H1 (cell line): ENCODE data around the gene PRR33. TPM values are rescaled to one million over a fixed set of nuclear protein-coding genes. Genes with fewer than 3 reads are reported as not detected.

Experiments used
- CTCF ChIA-PET: fragments of 300-600 bp; sonication (Branson Sonifier 250); formaldehyde crosslinking; loops from one replicate; lab custom pipeline; 2021; ENCODE audit not compliant: partially characterized antibody; lab: Charles Lee
- POLR2A ChIA-PET: fragments of 300-600 bp; sonication (Branson Sonifier 250); formaldehyde crosslinking; loops from one replicate; lab custom pipeline; 2021; ENCODE audit warnings: inconsistent platforms; ENCODE audit not compliant: partially characterized antibody; lab: Charles Lee
- DNase-seq, 2 experiments: peaks; one replicate each; pipeline versions ENCODE4 v3.0.0 to v3.0.0-alpha.2; 2010 to 2022; ENCODE audit warnings: low spot score in 2 of 2, low read depth in 1 of 2, mixed read lengths in 1 of 2
- FAIRE-seq: peaks from 2 replicates; lab custom pipeline; 2011; peaks lifted over from hg19 to GRCh38; lab: Jason Lieb, UNC
- H2AFZ ChIP-seq: 2 replicates; pipeline ENCODE4 v1.8.1; 2012; ENCODE audit warnings: low read length, inconsistent platforms
- H2AK5ac ChIP-seq: 2 replicates; pipeline ENCODE4 v1.6.1; 2013; ENCODE audit warnings: low read depth, low read length
- H2BK120ac ChIP-seq: replicated peaks from 2 replicates; pipeline ENCODE3; 2013; ENCODE audit warnings: low read depth, low read length, inconsistent platforms
- H2BK12ac ChIP-seq: 2 replicates; pipeline ENCODE4 v1.6.1; 2013; ENCODE audit warnings: low read depth, low read length
- H2BK15ac ChIP-seq: 2 replicates; pipeline ENCODE4 v1.6.1; 2013; ENCODE audit warnings: low read length
- H2BK20ac ChIP-seq: 2 replicates; pipeline ENCODE4 v1.6.1; 2013; ENCODE audit warnings: low read length
- H2BK5ac ChIP-seq: 2 replicates; pipeline ENCODE4 v1.6.1; 2013; ENCODE audit warnings: low read depth, low read length
- H3K14ac ChIP-seq: 2 replicates; pipeline ENCODE4 v1.6.1; 2013; ENCODE audit warnings: inconsistent platforms; ENCODE audit not compliant: insufficient read length
- H3K18ac ChIP-seq: 2 replicates; pipeline ENCODE4 v1.6.1; 2013; ENCODE audit warnings: low read length; ENCODE audit errors: extremely low read depth
- H3K23ac ChIP-seq: 2 replicates; pipeline ENCODE4 v1.6.1; 2013; ENCODE audit warnings: inconsistent platforms; ENCODE audit not compliant: insufficient read length
- H3K23me2 ChIP-seq: 2 replicates; pipeline ENCODE4 v1.6.1; 2013; ENCODE audit warnings: low read depth, low read length
- H3K27ac ChIP-seq: 2 replicates; pipeline ENCODE4 v1.6.1; 2011; ENCODE audit warnings: low read depth, low read length, inconsistent platforms
- H3K27me3 ChIP-seq, 4 experiments: replicated peaks in 1 of 4; 1 replicate in 1 of 4; 2 replicates in 3 of 4; pipeline versions ENCODE4 v1.6.1 to v1.8.1; 2011 to 2013; ENCODE audit warnings: low read length in 3 of 4, mild to moderate bottlenecking in 3 of 4, inconsistent platforms in 2 of 4, mixed read lengths in 2 of 4, moderate library complexity in 1 of 4; ENCODE audit not compliant: control insufficient read depth in 3 of 4, insufficient read depth in 3 of 4; ENCODE audit errors: extremely low read depth in 1 of 4
- H3K36me3 ChIP-seq, 4 experiments: 2 replicates each; pipeline versions ENCODE4 v1.6.1 to v1.8.1; 2011 to 2013; ENCODE audit warnings: mild to moderate bottlenecking in 4 of 4, low read length in 3 of 4, moderate library complexity in 2 of 4, control low read depth in 1 of 4, inconsistent platforms in 1 of 4; ENCODE audit not compliant: insufficient read depth in 4 of 4, control insufficient read depth in 2 of 4
- H3K4ac ChIP-seq: replicated peaks from 2 replicates; pipeline ENCODE3; 2013; ENCODE audit warnings: low read length, low read depth, mixed read lengths, inconsistent platforms; ENCODE audit not compliant: insufficient read length
- H3K4me1 ChIP-seq, 4 experiments: replicated peaks in 1 of 4; 1 replicate in 1 of 4; 2 replicates in 3 of 4; pipeline versions ENCODE4 v1.6.1 to v1.8.1; 2011 to 2013; ENCODE audit warnings: low read length in 3 of 4, inconsistent platforms in 2 of 4, mixed read lengths in 1 of 4; ENCODE audit not compliant: insufficient read depth in 4 of 4, control insufficient read depth in 3 of 4
- H3K4me2 ChIP-seq, 2 experiments: 2 replicates each; pipeline versions ENCODE4 v1.6.1 to v1.8.1; 2011 to 2013; ENCODE audit warnings: low read depth in 2 of 2, low read length in 2 of 2, control low read depth in 1 of 2, inconsistent platforms in 1 of 2, mild to moderate bottlenecking in 1 of 2; ENCODE audit not compliant: insufficient read depth in 1 of 2
- H3K4me3 ChIP-seq, 4 experiments: fragments of 200-600, 300-600 bp in 1 of 4; sonication (generic), shearing (Covaris generic), sonication (Bioruptor Twin) in 1 of 4; 2 replicates each; pipeline versions ENCODE4 v1.5.1 to v1.8.1; 2011 to 2016; ENCODE audit warnings: low read length in 4 of 4, low read depth in 3 of 4, control low read depth in 2 of 4, inconsistent platforms in 2 of 4, mild to moderate bottlenecking in 2 of 4, mixed read lengths in 1 of 4, moderate library complexity in 1 of 4; ENCODE audit not compliant: insufficient read depth in 2 of 4; ENCODE audit errors: extremely low read depth in 1 of 4
- H3K56ac ChIP-seq: replicated peaks from 2 replicates; pipeline ENCODE3; 2013; ENCODE audit warnings: low read depth, mild to moderate bottlenecking, mixed read lengths, low read length, inconsistent platforms; ENCODE audit not compliant: insufficient read length
- H3K79me1 ChIP-seq: 2 replicates; pipeline ENCODE4 v1.6.1; 2013; ENCODE audit warnings: low read depth, low read length, control low read depth
- H3K79me2 ChIP-seq, 2 experiments: 2 replicates each; pipeline versions ENCODE4 v1.6.1 to v1.8.1; 2012 to 2013; ENCODE audit warnings: low read length in 2 of 2, mild to moderate bottlenecking in 2 of 2, inconsistent platforms in 1 of 2; ENCODE audit not compliant: insufficient read depth in 2 of 2, control insufficient read depth in 1 of 2
- H3K9ac ChIP-seq, 4 experiments: replicated peaks in 1 of 4; 1 replicate in 1 of 4; 2 replicates in 3 of 4; pipeline versions ENCODE4 v1.6.1 to v1.8.1; 2011 to 2013; ENCODE audit warnings: low read depth in 3 of 4, low read length in 3 of 4, control low read depth in 2 of 4, mild to moderate bottlenecking in 2 of 4, moderate library complexity in 2 of 4, inconsistent platforms in 1 of 4; ENCODE audit errors: extremely low read depth in 1 of 4
- H3K9me3 ChIP-seq, 2 experiments: 2 replicates each; pipeline versions ENCODE4 v1.6.1 to v1.8.1; 2012 to 2013; ENCODE audit warnings: mild to moderate bottlenecking in 2 of 2, moderate library complexity in 2 of 2, control low read depth in 1 of 2, inconsistent platforms in 1 of 2, low read depth in 1 of 2, low read length in 1 of 2, mixed read lengths in 1 of 2; ENCODE audit not compliant: insufficient read depth in 2 of 2
- H4K20me1 ChIP-seq, 2 experiments: replicated peaks in 1 of 2; 2 replicates each; pipeline versions ENCODE3 to v1.8.1; 2011 to 2013; ENCODE audit warnings: inconsistent platforms in 2 of 2, low read length in 2 of 2, mild to moderate bottlenecking in 1 of 2; ENCODE audit not compliant: insufficient read depth in 2 of 2, control insufficient read depth in 1 of 2
- H4K5ac ChIP-seq: 2 replicates; pipeline ENCODE4 v1.6.1; 2013; ENCODE audit warnings: low read length, low read depth, mixed read lengths, inconsistent platforms; ENCODE audit not compliant: insufficient read length
- H4K8ac ChIP-seq: 2 replicates; pipeline ENCODE4 v1.8.0; 2013; ENCODE audit warnings: mild to moderate bottlenecking, moderate library complexity, low read length, inconsistent platforms; ENCODE audit not compliant: insufficient read depth; ENCODE audit errors: extremely low read depth
- H4K91ac ChIP-seq: replicated peaks from 2 replicates; pipeline ENCODE3; 2013; ENCODE audit warnings: low read length, mixed read lengths, inconsistent platforms; ENCODE audit not compliant: insufficient read length
- BCL11A ChIP-seq, 2 experiments: IDR thresholded peaks; one replicate each; pipeline ENCODE4 v1.6.1; 2011; ENCODE audit warnings: low read depth in 2 of 2, low read length in 2 of 2, mild to moderate bottlenecking in 2 of 2
- EP300 ChIP-seq, 2 experiments: IDR thresholded peaks; 1 replicate in 1 of 2; 2 replicates in 1 of 2; pipeline ENCODE4 v1.6.1; 2011 to 2012; ENCODE audit warnings: low read depth in 2 of 2, low read length in 2 of 2, mild to moderate bottlenecking in 2 of 2, borderline replicate concordance in 1 of 2, inconsistent platforms in 1 of 2, moderate library complexity in 1 of 2
- HDAC6 ChIP-seq: IDR thresholded peaks from one replicate; pipeline ENCODE4 v1.7.1; 2012; ENCODE audit warnings: low read depth, mild to moderate bottlenecking, inconsistent platforms, low read length, moderate library complexity
- MAFK ChIP-seq: IDR thresholded peaks from 2 replicates; pipeline ENCODE4 v1.6.1; 2012; ENCODE audit warnings: low read depth, mild to moderate bottlenecking, improper control_type of control experiment, low read length
- RBBP5 ChIP-seq: IDR thresholded peaks from 2 replicates; pipeline ENCODE4 v1.7.1; 2012; ENCODE audit warnings: low read depth, mild to moderate bottlenecking, inconsistent platforms, low read length, moderate library complexity, borderline replicate concordance
- ZNF274 ChIP-seq: IDR thresholded peaks from 2 replicates; pipeline ENCODE4 v1.7.0; 2012; ENCODE audit warnings: low read length, borderline replicate concordance; ENCODE audit errors: extremely low read depth
- WGBS, 2 experiments: shearing (Covaris generic) in 1 of 2; methylation state at CpG; one replicate each; pipeline versions ENCODE4 v1.1.6 to v1.1.7; 2013 to 2015; ENCODE audit warnings: low lambda C conversion rate in 2 of 2, mixed read lengths in 2 of 2, inconsistent platforms in 1 of 2, low coverage in 1 of 2, missing lambda C conversion rate in 1 of 2; ENCODE audit not compliant: insufficient replicate concordance in 2 of 2, insufficient coverage in 1 of 2, insufficient read length in 1 of 2; ENCODE audit errors: extremely low coverage in 1 of 2, missing lambda C conversion rate in 1 of 2; 5-methylcytosine and 5-hydroxymethylcytosine counted together
- polyA plus RNA-seq, 7 experiments: library from polyadenylated mRNA; depleted of rRNA in 3 of 7; stranded (reverse) in 5 of 7; unstranded in 2 of 7; fragments of >200 nt in 5 of 7; fragments of 200-250 nt in 2 of 7; gene quantifications; 1 replicate in 5 of 7; 2 replicates in 1 of 7; 4 replicates in 1 of 7; pipeline versions ENCODE4 v1.2.1 to v1.2.3, GENCODE V29; 2011 to 2013; ENCODE audit warnings: missing spikeins in 2 of 7, mixed read lengths in 2 of 7
- total RNA-seq: library from RNA; stranded (reverse); fragmentation: NEBNext Ultra II Directional; extraction: Animal tissue kit (Norgen Biotek cat#: 25700); gene quantifications from 2 replicates; pipeline ENCODE4 v1.2.1, GENCODE V29; 2021

PRR33 gene
- total and polyA plus RNA-seq, 2 of the 8 experiments (the other 6 are each of a cell fraction or from before 2014, with no cell fraction given) = 0.02 TPM; not detected in 1

- CTCF ChIA-PET = interaction anchor here (0.6 to 2.7 kb wide), 3 partner anchors 49 to 346 kb away, joined by 4 to 8 read pairs (median 4); no protein-coding TSS in a partner anchor
- no peak overlapping the region for H2BK120ac ChIP-seq
- WGBS, 2 experiments = 90% methylated on average over 13 of the region's 18 CpGs; no CpG with 5 or more reads in 1 of the 2 experiments
Measured at GRCh38 chr11:1931341-1932104, 39.8 kb upstream of the PRR33 start.

More at GRCh38 chr11:1931341-1932104, 39.8 kb upstream of the PRR33 start:
- Histone ChIP-seq H4K5ac (no peak overlapping the region), H3K9ac (no peak overlapping the region), H3K23me2 (peaks cover 4% of the 10 kb centered on the region; the same call in 1 of the 2 replicates), H2BK15ac (no peak overlapping the region), H3K79me1 (no peaks in the 10 kb centered on the region), H3K79me2 (no peaks in the 10 kb centered on the region), H4K8ac (peak overlapping the region; percentile 51; the same call in 1 of the 2 replicates), H3K9me3 (no peaks in the 10 kb centered on the region), H3K18ac (no peak overlapping the region), H2BK5ac (no peak overlapping the region), H3K4me3 (no peak overlapping the region), H3K27me3 (no peaks in the 10 kb centered on the region), H2BK12ac (no peak overlapping the region), H3K56ac (no peak overlapping the region), H3K36me3 (no peaks in the 10 kb centered on the region), H4K20me1 (no peaks in the 10 kb centered on the region), H3K23ac (no peak overlapping the region), H4K91ac (peak overlapping the region; percentile 15), H3K4me2 (no peak overlapping the region), H3K4ac (no peak overlapping the region), H3K14ac (no peak overlapping the region), H3K4me1 (peaks cover 0 to 3% (median 0%) of the 10 kb centered on the region in 4 experiments; a peak in 3 of 7 replicates), H3K27ac (no peak overlapping the region), H2BK20ac (no peak overlapping the region), H2AK5ac (no peak overlapping the region), H2AFZ (no peak overlapping the region; the same call in 1 of the 2 replicates)
- no peak for DNase-seq
- no peak for TF ChIP-seq ZNF274
- no peak for TF ChIP-seq RBBP5
- TF ChIP-seq BCL11A (IDR thresholded peaks at IDR 0.05; ENCODE audit: low read depth in 2 of 2, low read length in 2 of 2) = no peak
- no peak for TF ChIP-seq MAFK
- TF ChIP-seq HDAC6 = no peak
- TF ChIP-seq EP300 (IDR thresholded peaks at IDR 0.05; ENCODE audit: borderline replicate concordance in 1 of 2, low read depth in 2 of 2, low read length in 2 of 2) = no peak
- FAIRE-seq = no peak
- POLR2A ChIA-PET = no interaction called here
